GF-D8 (cell line): Measurements from ENCODE around the gene STK10.
A peak's percentile ranks its signal among the peaks of the same experiment; 100 is the strongest.

ENCODE experiments used
- DNase-seq: peaks from one replicate; lab custom pipeline; 2025; lab: John Stamatoyannopoulos, UW

STK10 gene

DNA sequence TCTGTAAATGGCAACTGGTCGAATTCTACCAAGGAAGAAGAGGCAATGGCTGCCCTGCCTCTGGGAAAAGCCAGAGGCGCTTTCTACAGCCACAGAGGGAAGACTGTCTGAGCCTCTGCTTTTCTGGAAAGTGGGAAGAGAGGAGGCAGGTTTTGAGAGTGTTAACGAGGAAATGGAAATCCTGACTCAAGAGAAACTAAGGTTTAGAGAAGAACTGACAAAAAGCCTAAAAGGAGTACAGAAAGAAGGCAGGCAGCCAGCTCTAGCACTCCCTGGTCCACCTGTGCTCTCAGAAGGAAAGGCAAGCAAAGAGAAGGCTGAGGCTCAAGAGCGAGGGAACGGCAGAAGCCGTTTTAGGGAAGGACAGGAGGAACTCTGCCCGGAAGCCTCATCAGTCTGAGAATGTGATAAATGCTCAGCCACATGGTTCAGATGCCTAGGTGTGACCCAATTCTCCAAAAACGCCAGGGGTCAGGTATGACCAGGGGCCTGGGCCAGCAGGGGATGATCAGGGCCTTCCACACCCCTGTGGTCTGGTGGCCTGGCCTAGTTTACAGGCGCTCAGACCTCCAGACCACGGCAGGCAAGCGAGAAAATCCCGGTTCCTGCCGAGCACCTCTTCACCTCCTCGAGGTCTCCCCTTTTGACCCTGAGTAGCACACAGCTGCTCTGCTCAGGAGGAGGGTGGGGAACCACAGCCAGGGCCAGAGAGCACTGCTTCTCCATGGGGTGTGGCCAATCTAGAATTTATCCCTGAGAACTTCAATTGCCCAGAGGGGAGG, 101.6 kb downstream of the STK10 start:
- no peak for DNase-seq

DNA sequence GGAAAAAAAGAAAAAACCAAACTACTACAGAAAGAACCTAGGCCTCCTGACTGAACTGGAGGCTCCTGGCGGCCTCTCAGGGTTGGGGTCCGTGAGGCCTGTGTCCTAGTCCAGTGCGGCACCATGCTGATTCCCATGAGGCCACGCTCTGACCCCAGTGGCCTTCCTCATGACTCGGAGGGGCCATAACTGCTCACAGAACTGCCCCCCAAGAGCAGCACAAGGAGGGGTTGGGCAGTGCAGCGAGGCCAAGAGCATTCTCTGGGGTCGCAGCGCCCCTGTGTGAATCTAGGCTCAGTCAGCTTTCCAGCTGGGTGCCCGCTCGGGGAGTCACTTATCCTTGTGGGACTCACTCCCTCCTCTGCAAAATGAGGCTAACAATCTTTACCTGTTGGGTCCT, 102.3 kb downstream of the STK10 start:
- DNase-seq, result no peak

DNA sequence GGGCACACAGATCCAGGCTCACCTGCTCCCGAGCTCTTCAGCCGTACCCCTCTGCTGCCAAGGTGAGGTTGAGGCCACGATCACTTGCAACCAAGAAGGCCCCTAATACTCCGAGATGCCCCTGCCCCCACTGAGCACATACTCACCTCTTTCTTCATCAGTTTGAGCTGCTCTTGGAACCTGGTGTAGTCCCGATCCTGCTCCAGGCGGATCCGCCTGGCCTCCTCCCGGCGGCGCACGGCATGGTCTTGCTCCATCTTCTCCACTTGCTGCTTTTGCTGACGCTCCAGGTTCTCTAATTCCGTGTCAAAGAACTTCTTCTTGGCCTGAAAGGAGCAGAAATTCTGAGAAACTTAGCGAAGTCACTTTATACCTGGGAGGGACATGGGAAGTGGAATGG, 105.8 kb downstream of the STK10 start:
- no peak for DNase-seq

DNA sequence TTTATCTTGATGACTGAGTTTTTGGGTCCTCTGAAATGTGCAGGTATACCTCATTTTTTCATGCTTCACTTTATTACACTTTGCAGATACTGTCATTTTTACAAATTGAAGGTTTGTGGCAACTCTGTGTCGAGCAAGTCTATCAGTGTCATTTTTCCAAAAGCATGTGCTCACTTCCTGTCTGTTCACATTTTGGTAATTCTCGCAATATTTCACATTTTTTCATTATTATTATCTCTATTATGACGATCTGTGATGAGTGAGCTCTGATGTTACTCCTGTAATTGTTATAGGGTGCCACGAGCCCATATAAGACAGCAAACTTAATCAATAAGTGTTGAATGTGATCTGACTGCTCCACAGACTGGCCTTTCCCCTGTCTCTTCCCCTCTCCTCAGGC, 108.1 kb downstream of the STK10 start:
- DNase-seq, result no peak

DNA sequence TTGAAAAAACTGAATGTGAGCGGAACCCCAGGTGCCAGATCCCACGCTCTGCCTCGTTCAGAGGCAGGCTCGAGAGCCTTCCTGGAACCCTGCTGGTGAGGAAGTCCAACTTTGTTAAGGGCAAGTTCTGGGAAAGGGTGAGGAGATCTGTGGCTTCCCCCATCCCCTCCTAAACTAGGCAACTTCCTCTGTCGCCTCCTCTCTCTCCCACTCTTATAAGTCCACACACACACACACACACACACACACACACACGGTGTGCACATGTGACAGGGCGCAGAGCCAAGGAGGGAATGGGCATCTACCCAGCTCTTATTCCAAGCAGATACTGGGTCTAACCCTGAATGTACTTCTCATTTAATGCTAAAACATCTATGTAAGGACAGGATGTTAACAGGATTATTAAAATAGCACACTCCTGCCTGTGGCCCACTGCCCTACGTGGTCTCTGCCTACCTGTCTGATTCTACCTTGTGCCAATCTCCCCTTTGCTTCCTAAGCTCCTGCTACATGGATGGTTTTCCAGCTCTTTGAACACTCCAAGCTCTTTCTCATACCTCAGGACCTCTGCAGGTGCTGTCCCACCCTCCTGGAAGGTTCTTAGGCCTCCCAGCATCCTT, 109.2 kb downstream of the STK10 start:
- DNase-seq, result peak; percentile 89

DNA sequence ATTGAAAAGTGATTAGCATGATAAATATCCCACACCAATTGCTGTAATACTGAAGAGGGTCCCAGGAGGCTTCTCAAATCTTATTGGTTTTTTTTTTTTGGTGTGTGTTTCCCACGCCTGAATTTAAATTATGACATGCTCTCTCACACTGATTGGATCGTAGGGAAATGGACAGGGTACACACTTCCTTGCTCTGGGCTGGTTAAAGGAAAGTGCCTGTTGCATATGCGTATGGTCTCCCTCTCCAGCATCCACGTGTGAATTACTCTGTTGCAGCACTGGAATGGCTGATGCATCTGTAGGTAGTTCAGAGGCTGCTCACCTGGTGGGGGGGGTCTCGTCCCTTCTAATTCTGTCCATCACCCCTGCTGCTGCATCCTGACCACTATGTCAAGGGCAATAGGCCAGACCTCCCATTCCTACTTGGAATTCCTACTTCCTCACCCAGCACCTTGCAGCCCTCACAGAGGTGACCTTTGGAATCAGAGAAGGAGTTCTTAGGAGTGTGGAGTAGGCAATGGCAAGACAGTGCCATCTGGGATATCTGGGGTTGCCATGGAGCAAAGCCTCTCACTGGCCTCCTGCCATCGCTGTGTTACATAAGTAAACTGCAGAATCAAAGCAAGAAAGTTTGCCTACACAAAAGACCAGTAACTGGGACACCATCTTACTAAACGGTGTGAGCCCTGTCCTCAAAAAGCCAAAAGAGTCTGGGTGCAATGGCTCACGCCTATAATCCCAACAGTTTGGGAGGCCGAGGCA, 110.2 kb downstream of the STK10 start:
- DNase-seq, result no peak

DNA sequence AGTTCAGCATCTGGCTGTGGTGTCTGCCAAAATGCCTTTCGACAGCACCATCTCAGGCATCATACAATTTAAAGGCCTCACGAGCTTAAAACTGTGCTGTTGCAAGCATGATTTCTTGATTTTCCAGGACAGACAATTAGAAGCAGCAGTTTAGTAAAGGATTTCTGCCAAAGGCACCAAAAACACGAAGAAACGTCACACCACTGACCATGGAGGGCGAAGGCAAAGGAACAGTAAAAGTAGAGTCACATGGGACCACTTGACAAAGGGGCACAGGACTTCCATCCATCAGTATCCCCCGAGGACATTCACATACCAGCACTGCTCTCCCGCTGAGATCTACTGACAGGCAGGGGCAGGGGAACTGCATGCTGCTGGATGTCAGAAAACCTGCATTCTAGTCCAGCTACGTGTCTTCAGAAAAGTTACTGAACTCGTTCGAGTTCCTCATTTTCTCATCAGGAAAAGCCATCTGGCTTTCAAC, 111.2 kb downstream of the STK10 start:
- no peak for DNase-seq

DNA sequence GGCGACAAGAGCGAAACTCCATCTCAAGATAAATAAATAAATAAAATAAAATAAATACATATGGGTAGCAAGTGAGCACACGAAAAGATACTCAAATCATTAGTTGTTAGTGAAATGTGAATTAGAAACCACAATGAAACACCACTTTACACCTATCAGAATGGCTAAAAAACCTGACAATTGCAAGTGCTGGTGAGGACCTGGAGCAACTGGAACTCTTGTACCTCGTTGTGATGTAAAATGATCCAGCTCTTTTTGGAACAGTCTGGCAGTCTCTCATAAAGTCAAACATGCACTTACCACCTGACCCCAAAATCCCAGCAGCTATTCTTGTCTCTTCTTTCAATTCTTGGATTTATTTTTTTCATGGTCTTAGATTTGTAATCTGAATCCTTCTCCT, 112.4 kb downstream of the STK10 start:
- no peak for DNase-seq

DNA sequence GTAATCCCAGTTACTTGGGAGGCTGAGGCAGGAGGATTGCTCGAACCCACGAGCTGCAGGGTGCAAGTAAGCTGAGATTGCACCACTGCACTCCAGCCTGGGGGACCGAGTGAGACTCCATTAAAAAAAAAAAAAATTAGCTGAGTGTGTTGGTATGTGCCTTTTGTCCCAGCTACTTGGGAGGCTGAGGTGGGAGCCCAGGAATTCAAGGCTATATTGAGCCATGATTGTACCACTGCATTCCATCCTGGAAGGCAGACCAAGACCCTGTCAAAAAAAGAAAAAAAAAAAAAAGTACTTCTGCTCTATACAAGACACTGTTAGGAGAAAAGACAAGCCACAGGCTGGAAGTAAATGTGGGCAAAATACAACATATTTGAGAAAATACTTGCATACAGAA, 113.1 kb downstream of the STK10 start:
- DNase-seq, result no peak

DNA sequence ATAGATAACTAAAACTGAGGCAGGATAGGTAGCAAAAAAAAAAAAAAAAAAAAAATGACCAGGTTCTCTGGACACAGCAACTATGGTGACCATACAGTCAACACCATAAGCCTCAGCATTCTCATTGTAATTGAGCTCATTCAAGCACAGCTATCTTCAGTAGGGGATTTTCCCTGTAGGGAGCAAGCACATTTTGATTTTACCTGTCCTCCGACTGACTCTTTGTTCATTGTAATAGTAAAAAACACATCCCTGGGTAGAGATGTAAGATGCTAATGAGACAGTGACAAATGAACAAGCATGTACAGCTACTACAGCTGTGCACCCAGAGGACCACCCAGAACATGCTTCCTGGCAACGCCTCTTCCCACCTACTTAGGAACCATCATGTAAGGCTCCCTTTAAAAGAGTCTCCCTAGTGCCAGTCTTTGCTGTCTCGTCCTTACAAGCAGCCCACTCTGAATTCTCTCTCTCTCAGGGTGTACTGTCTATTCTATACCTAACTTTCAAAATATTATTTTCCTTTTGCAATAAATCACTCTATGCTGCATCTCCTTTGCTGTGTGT, 116.6 kb downstream of the STK10 start:
- no peak for DNase-seq

DNA sequence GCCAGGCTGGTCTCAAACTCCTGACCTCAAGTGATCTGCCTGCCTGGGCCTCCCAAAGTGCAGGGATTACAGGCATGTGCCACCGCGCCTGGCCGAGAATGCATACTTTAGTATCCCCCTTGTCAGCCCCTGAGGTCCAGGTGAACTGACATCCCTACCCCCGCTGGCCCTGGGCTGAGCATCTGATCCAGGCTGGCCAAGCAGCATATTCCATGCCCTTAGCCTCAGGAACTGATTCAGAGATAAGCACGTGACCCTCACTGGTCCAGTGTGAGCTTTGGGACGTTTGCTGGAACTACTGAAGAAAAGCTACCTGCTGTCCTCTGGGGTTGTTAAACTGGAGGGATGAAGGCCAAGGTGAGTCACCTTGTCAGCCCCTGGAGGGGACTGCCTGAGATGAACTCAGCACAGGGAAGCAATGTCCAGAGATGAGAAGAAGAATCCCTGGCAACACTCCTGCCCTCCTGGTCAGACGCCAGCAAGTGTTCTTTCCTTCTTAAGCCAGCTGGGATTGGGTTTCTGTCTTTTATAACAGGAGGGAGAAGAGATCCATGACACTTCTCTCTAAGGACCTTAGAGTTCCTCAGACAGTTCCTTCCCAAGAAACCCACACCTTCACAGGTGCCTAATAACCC, 122.5 kb downstream of the STK10 start:
- no peak for DNase-seq

DNA sequence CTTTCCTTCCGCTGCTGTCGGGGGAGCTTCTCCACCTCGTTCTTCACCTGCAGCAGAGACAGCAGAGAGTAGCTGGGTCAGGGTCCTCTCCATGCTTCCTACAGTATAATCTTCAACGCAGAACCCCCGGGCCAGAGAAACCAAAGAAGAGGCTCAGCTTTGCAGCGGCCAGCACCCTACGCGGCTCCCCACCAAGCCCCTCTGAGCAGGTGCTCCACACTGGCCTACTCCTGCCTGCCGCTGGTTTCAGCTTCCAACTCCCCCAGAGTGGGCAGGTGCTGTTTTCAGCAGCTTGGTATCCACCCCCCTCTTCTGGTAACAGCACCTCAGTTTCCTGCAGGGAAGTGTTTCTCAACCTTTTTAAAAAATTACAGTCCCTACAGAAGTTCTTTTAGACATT, 123.3 kb downstream of the STK10 start:
- DNase-seq, result no peak

DNA sequence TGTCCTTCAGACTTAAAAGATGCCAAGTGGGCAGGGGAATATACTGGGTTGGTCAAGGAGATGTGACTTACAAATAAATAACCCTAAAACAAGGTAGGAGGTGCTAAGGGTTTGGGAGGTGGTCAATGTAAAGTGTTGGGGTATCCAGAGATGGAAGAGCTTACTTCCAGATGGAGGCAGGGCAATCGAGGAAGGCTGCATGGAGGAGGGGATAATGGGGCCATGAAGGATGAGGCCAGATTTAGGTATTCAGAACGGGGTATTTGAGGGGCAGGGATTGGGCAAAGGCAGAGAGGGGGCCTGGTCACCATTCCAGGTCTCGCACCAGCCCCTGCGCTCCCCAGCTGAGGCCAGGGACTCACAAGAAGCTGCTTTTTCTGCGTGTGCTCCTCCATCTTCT, 123.7 kb downstream of the STK10 start:
- no peak for DNase-seq

DNA sequence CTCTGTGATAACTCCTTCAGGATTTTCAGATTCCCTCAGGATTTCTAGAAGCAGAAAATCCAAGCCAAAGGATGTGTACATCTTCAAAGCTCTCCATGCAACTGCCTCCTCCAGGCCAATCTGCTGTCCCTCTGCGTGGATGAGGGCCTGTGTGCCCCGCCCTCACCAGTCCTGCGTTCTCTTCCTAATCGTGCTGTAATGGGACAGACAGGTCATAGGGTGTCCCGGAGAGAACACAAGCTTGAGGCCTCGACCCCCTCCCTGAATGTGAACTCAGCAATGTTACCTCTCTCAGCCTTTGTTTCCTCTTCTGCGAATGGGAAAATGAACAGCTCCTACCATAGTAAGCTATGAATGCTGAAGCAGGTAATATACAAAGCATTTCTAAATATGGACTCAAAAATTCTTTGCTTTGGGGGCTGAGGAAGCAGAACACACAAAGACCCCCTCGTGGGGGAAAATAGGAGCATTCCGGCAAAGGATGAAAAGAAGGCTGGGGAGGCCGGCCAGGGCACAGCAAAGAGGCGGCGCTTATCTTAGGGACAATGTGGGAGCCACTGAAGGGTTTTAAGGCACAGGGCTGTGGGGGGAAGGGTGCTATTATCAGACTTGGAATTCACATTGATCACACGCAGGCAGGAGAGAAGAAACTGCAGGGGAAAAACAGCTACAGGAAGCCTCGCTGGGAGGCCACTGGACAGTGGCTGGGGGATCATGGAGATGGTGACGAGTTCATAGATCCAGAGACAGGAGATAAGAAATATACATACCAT, 124.4 kb downstream of the STK10 start:
- no peak for DNase-seq

DNA sequence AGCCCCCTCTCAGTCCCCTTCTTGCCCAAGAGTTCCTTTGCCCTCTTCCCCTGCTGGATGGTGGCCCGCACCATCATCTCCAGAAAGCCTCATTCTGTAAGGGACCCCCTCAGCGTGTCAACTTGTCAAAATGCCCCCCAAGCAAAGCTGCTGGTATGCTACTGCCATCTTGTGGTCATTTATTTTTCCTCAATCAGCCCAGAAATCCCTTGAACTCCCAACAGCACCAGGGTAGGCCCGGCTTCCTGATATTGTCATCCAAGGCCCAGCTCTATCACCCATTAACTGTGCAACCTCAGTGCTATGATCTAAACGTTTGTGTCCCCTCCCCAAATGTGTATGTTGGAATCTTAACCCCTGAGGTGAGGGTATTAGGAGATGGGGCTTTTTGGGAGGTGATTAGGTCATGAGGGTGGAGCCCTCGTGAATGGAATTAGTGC, 128.3 kb downstream of the STK10 start:
- DNase-seq, result no peak

DNA sequence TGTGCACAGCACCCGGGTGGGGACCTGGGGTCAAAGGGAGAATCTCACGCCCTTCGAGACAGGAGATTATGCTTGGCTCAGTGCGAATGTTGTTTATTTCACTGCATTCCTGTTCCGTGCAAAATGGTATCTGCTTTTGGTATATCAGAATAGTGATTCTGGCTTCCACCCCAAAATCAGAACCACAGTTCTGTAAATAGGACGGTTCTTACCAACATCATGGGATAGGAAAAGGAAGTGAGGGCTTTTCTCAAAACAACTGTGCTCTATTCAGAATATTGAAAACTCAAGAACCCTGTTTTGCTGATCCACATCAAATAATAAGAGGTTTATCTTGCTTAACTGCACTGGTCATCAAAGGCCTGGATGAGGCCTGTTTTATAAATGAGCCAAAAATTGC, 129.9 kb downstream of the STK10 start:
- DNase-seq, result no peak

DNA sequence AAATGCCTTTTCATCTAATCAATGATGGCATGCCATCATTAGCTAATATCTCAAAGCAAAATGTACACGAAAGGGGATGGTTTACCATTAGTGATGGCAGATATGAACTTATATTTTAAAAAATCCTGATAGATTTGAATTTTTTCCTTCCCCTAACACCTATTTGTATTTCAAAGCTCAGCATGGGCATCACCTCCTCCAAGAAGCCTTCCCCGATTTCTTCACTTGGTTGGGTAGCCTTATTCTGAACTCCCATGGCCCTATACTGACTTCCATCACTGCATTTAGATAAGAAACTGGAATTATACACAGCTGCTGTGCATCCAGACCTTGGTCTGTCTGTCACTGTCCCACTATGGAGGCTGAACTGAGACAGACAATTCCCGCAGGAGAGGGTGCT, 132.0 kb downstream of the STK10 start:
- DNase-seq, result no peak

DNA sequence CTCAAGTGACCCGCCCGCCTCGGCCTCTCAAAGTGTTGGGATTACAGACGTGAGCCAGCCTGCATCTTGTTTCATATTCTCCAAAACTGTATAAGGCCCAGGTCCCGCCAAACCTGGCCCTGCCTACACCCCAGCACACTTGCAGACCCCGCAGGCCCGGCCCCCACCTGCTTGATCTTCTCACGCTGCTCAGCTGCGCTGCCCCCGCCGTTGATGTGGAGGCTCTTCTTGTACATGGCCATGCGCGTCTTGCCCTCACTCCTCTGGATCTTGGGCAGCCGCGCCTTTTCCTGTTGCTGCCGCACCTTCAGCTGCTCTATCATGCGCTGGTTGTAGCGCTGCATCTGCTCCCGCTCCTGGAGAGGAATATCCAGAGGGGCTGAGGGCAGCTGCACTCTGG, 132.6 kb downstream of the STK10 start:
- no peak for DNase-seq

DNA sequence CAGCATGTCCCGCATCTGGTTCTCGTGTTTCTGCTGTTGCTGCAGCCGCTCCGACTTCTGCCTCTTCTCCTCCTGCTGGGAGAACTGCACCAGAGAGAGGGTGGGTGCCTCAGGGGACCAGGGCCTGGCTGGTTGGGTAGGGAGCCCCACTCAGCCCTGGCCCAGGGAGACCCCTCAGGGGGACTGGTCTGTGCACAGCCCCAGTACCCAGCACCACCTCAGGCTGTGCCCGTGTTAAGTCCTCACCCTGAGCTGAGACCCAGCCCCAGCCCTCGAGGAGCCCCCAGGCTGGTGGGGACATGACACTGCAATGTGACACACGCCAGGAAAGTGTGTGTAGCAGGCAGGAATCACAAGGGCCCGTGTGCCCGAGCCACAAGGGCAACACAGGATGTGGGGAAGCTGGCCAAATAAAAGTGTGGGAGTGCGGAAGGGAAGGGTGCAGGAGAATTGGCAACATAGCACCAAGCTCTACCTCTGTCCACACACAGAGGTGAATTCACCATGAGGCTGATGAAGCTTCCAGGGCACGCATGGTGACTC, 133.3 kb downstream of the STK10 start:
- DNase-seq, result no peak

DNA sequence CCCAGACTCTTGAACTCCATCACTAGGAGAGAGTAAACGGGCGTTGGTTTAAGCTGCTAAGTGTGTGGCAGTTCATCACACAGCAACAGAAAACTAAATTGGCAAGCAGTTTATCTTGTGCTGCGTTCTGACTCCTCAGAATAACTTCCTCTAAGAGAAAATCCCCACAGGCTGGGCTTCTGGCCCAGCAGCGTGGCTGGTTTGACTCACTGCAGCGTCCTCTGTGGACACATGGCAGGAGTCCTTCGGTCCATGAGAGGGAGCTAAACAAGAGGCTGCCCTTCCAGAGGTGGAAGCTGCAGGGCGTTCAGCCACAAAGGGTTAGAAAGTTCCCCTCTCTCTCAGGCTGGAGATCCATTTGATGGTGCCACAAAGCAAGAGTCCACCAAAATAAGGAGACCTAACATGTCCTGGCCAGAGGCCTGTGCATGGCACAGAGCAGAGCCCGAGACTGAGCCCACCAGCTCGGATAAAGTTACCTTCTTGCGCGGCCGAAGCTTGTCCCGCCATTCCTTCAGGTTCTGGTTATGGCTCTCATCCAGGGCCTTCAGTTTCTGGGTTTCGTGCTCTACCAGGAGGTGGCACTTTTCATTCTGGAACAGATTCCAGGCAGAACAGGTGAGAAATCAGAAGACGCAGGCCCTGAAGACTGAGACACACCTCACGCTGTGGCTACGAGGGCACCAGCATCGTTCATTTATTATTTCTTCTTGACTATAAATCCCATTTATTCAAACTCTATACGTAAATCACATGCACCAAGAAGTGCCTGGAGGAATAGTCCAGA, 135.4 kb downstream of the STK10 start:
- no peak for DNase-seq
